GM18499 (cell line): Measurements from ENCODE around the gene ABTB2.
"Not testable (repeated sequence)": the region's sequence is repeated elsewhere in the genome, so short reads cannot be mapped to it uniquely, and the experiment has no call there.

Experiments used
- ATAC-seq: cut with Tn5 transposase; IDR thresholded peaks from one replicate; pipeline ENCODE4 v1.9.1; 2021; ENCODE audit warnings: moderate number of reproducible peaks; ENCODE audit not compliant: insufficient read depth, unreplicated experiment

The ABTB2 gene

GRCh38 chr11:34250732-34251588, 106.8 kb downstream of the ABTB2 start:
- ATAC-seq: peak; percentile 69

- ATAC-seq: no peak
Observed at GRCh38 chr11:34250211-34250610, 107.6 kb downstream of the ABTB2 start.

- no peak for ATAC-seq
Observed at GRCh38 chr11:34249439-34249838, 108.4 kb downstream of the ABTB2 start.

- not testable (repeated sequence) for ATAC-seq
Observed at GRCh38 chr11:34246511-34246910, 111.3 kb downstream of the ABTB2 start.

GRCh38 chr11:34245041-34245440, 112.8 kb downstream of the ABTB2 start:
- no peak for ATAC-seq

GRCh38 chr11:34243600-34244464, 114.0 kb downstream of the ABTB2 start:
- ATAC-seq: peak; percentile 87

GRCh38 chr11:34242037-34242625, 115.7 kb downstream of the ABTB2 start:
- no peak for ATAC-seq

- ATAC-seq: no peak
Observed at GRCh38 chr11:34240150-34240494, 117.7 kb downstream of the ABTB2 start.

- no peak for ATAC-seq
Observed at GRCh38 chr11:34239465-34240149, 118.2 kb downstream of the ABTB2 start.

GRCh38 chr11:34238966-34239365, 118.8 kb downstream of the ABTB2 start:
- ATAC-seq: no peak

- ATAC-seq: no peak
Observed at GRCh38 chr11:34238533-34238932, 119.3 kb downstream of the ABTB2 start.

GRCh38 chr11:34236572-34236971, 121.2 kb downstream of the ABTB2 start:
- ATAC-seq: no peak

GRCh38 chr11:34235591-34236071, 122.2 kb downstream of the ABTB2 start:
- no peak for ATAC-seq

GRCh38 chr11:34235189-34235588, 122.6 kb downstream of the ABTB2 start:
- ATAC-seq: peak; percentile 53

- ATAC-seq: peak; percentile 60
Observed at GRCh38 chr11:34234086-34234740, 123.6 kb downstream of the ABTB2 start.

GRCh38 chr11:34233215-34233614, 124.6 kb downstream of the ABTB2 start:
- no peak for ATAC-seq

- no peak for ATAC-seq
Observed at GRCh38 chr11:34232807-34233206, 125.0 kb downstream of the ABTB2 start.

GRCh38 chr11:34226210-34226609, 131.6 kb downstream of the ABTB2 start:
- ATAC-seq: no peak

- ATAC-seq: no peak
Observed at GRCh38 chr11:34225091-34225490, 132.7 kb downstream of the ABTB2 start.
